DOHH2 (cell line): ENCODE measurements around the gene UBE2L6.

ENCODE experiments used
- H3F3A ChIP-seq: fragments of 200-600 bp; sonication (generic), shearing (Covaris generic); 2 replicates; pipeline ENCODE4 v1.6.0; 2016; ENCODE audit warnings: antibody characterized with exemption, mild to moderate bottlenecking; ENCODE audit not compliant: control insufficient read depth, insufficient read depth
- H3K27ac ChIP-seq: fragments of 200-600 bp; sonication (generic); 2 replicates; pipeline ENCODE4 v1.5.1; 2014; ENCODE audit warnings: low read depth, mild to moderate bottlenecking, low read length, moderate library complexity
- H3K27me3 ChIP-seq: fragments of 200-600 bp; sonication (generic); 2 replicates; pipeline ENCODE4 v1.6.1; 2014; ENCODE audit warnings: mild to moderate bottlenecking, low read length, mixed read lengths; ENCODE audit not compliant: control insufficient read depth
- H3K36me3 ChIP-seq: fragments of 200-600 bp; sonication (generic); 2 replicates; pipeline ENCODE4 v1.6.1; 2014; ENCODE audit warnings: mild to moderate bottlenecking, low read length, moderate library complexity, mixed read lengths; ENCODE audit not compliant: control insufficient read depth
- H3K4me1 ChIP-seq: fragments of 200-600 bp; sonication (generic); 2 replicates; pipeline ENCODE4 v1.6.1; 2014; ENCODE audit warnings: mild to moderate bottlenecking, low read length, mixed read lengths; ENCODE audit not compliant: control insufficient read depth
- H3K4me2 ChIP-seq: fragments of 200-600 bp; sonication (generic); 2 replicates; pipeline ENCODE4 v1.6.0; 2014; ENCODE audit warnings: mild to moderate bottlenecking, low read length, moderate library complexity
- H3K4me3 ChIP-seq: fragments of 200-600 bp; sonication (generic); 2 replicates; pipeline ENCODE4 v1.5.1; 2014; ENCODE audit warnings: mild to moderate bottlenecking, low read length, mixed read lengths
- H3K79me2 ChIP-seq: fragments of 200-600 bp; sonication (generic); 2 replicates; pipeline ENCODE4 v1.6.1; 2014; ENCODE audit warnings: mild to moderate bottlenecking, low read length, mixed read lengths; ENCODE audit not compliant: control insufficient read depth
- H3K9me2 ChIP-seq: fragments of 200-600 bp; sonication (generic); replicated peaks from 2 replicates; pipeline ENCODE4 v1.6.1; 2014; ENCODE audit warnings: mild to moderate bottlenecking, low read length, mixed read lengths; ENCODE audit not compliant: control insufficient read depth
- H3K9me3 ChIP-seq: fragments of 200-600 bp; sonication (generic); 2 replicates; pipeline ENCODE4 v1.6.1; 2014; ENCODE audit warnings: antibody characterized with exemption, low read length, mixed read lengths; ENCODE audit not compliant: control insufficient read depth, insufficient read depth
- H4K20me1 ChIP-seq: fragments of 200-600 bp; sonication (generic); 2 replicates; pipeline ENCODE4 v1.6.0; 2014; ENCODE audit warnings: low read depth, mild to moderate bottlenecking, antibody characterized with exemption, low read length, moderate library complexity; ENCODE audit not compliant: control insufficient read depth, insufficient read depth
- EZH2phosphoT487 ChIP-seq: fragments of 200-600 bp; sonication (generic); IDR thresholded peaks from 2 replicates; pipeline ENCODE4 v1.6.1; 2017; ENCODE audit warnings: borderline replicate concordance, mild to moderate bottlenecking, antibody characterized with exemption, low read length, moderate library complexity, mixed read lengths
- TF ChIP-seq, protein P1 (sequence below): fragments of 200-600 bp; sonication (generic); IDR thresholded peaks from one replicate; pipeline ENCODE4 v1.5.1; 2014; ENCODE audit warnings: antibody characterized with exemption, mild to moderate bottlenecking, low read depth, low read length; ENCODE audit not compliant: poor library complexity, severe bottlenecking

The UBE2L6 gene

GRCh38 chr11:57546869-57547475 lies 20.5 kb downstream of the UBE2L6 start:
- Histone ChIP-seq H3K9me3 (no peaks in the 10 kb centered on the region), H3F3A (no peaks in the 10 kb centered on the region), H3K36me3 (no peaks in the 10 kb centered on the region), H3K9me2 (no peaks in the 10 kb centered on the region), H3K27me3 (no peaks in the 10 kb centered on the region), H3K27ac (no peak overlapping the region), H3K4me3 (no peak overlapping the region), H3K4me2 (no peak overlapping the region), H3K4me1 (peaks cover 3% of the 10 kb centered on the region), H4K20me1 (no peaks in the 10 kb centered on the region), H3K79me2 (no peaks in the 10 kb centered on the region)
- no peak for TF ChIP-seq EZH2phosphoT487
- TF ChIP-seq, protein P1, sequence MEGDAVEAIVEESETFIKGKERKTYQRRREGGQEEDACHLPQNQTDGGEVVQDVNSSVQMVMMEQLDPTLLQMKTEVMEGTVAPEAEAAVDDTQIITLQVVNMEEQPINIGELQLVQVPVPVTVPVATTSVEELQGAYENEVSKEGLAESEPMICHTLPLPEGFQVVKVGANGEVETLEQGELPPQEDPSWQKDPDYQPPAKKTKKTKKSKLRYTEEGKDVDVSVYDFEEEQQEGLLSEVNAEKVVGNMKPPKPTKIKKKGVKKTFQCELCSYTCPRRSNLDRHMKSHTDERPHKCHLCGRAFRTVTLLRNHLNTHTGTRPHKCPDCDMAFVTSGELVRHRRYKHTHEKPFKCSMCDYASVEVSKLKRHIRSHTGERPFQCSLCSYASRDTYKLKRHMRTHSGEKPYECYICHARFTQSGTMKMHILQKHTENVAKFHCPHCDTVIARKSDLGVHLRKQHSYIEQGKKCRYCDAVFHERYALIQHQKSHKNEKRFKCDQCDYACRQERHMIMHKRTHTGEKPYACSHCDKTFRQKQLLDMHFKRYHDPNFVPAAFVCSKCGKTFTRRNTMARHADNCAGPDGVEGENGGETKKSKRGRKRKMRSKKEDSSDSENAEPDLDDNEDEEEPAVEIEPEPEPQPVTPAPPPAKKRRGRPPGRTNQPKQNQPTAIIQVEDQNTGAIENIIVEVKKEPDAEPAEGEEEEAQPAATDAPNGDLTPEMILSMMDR: no peak

DNA sequence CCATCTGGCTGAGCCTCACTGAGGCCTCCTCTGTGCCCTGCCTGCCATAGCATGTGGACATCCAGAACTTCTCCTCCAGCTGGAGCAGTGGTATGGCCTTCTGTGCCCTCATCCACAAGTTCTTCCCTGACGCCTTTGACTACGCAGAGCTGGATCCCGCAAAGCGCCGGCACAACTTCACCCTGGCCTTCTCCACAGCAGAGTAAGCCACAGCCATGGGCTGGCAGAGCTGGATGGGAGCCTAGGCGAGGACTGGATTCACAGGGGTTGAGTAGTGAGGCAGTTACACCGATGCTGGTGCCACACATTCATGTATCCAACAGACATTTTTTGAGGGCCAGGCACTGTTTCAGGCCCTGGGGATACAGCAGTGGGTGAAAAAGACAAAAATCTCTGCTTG lies 21.0 kb downstream of the UBE2L6 start:
- TF ChIP-seq EZH2phosphoT487: no peak
- no peak overlapping the region for H3K4me3 ChIP-seq
- peaks cover 3% of the 10 kb centered on the region for H3K4me1 ChIP-seq
- no peaks in the 10 kb centered on the region for H4K20me1 ChIP-seq
- H3K4me2 ChIP-seq: no peak overlapping the region
- no peaks in the 10 kb centered on the region for H3K79me2 ChIP-seq
- no peaks in the 10 kb centered on the region for H3F3A ChIP-seq
- no peak overlapping the region for H3K27ac ChIP-seq
- H3K27me3 ChIP-seq: no peaks in the 10 kb centered on the region
- H3K36me3 ChIP-seq: no peaks in the 10 kb centered on the region
- H3K9me2 ChIP-seq: no peaks in the 10 kb centered on the region
- H3K9me3 ChIP-seq: no peaks in the 10 kb centered on the region

DNA sequence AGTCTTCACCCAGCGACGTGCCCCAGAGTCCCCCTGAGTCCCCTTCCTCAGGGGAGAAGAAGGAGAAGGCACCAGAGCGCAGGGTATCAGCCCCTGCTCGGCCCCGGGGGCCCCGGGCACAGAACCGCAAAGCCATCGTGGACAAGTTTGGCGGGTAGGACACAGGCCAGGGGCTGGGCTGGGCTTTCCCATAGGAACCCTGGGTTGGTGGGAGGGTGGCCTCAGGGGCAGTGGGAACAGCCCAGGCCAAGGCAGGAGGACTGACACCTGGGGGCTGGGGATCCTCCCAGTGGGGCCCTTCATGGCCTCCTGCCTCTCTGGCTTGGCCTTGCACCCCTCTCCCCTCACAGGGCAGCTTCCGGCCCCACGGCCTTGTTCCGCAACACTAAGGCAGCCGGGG lies 21.6 kb downstream of the UBE2L6 start:
- Histone ChIP-seq H3K36me3 (no peaks in the 10 kb centered on the region), H3K4me2 (no peak overlapping the region), H3K9me2 (no peaks in the 10 kb centered on the region), H3K79me2 (no peaks in the 10 kb centered on the region), H3K4me3 (no peak overlapping the region), H3K27me3 (no peaks in the 10 kb centered on the region), H3K4me1 (peaks cover 3% of the 10 kb centered on the region), H3K9me3 (no peaks in the 10 kb centered on the region), H3F3A (no peaks in the 10 kb centered on the region), H3K27ac (no peak overlapping the region), H4K20me1 (no peaks in the 10 kb centered on the region)
- TF ChIP-seq, protein P1: no peak
- no peak for TF ChIP-seq EZH2phosphoT487

GRCh38 chr11:57544566-57544965 lies 22.9 kb downstream of the UBE2L6 start:
- peaks cover 3% of the 10 kb centered on the region for H3K4me1 ChIP-seq
- TF ChIP-seq EZH2phosphoT487: no peak
- TF ChIP-seq, protein P1: no peak
- no peaks in the 10 kb centered on the region for H3K9me2 ChIP-seq
- H3K27me3 ChIP-seq: no peaks in the 10 kb centered on the region; the same call in 1 of the 2 replicates
- no peaks in the 10 kb centered on the region for H3K79me2 ChIP-seq
- H3K9me3 ChIP-seq: no peaks in the 10 kb centered on the region
- H4K20me1 ChIP-seq: no peaks in the 10 kb centered on the region
- H3K36me3 ChIP-seq: no peaks in the 10 kb centered on the region
- no peak overlapping the region for H3K4me3 ChIP-seq
- no peaks in the 10 kb centered on the region for H3F3A ChIP-seq
- H3K4me2 ChIP-seq: no peak overlapping the region
- no peak overlapping the region for H3K27ac ChIP-seq
